HG02763 (cell line): ENCODE data around the gene TMEM273.
"Not testable (repeated sequence)": the region's sequence is repeated elsewhere in the genome, so short reads cannot be mapped to it uniquely, and the experiment has no call there.

Experiments
- ATAC-seq: cut with Tn5 transposase; IDR thresholded peaks from one replicate; pipeline ENCODE4 v1.9.1; 2021; ENCODE audit warnings: mild to moderate bottlenecking, moderate library complexity; ENCODE audit not compliant: unreplicated experiment

The TMEM273 gene

GRCh38 chr10:49207113-49207512 is 18.9 kb upstream of the TMEM273 start:
- peak; percentile 65 for ATAC-seq

DNA sequence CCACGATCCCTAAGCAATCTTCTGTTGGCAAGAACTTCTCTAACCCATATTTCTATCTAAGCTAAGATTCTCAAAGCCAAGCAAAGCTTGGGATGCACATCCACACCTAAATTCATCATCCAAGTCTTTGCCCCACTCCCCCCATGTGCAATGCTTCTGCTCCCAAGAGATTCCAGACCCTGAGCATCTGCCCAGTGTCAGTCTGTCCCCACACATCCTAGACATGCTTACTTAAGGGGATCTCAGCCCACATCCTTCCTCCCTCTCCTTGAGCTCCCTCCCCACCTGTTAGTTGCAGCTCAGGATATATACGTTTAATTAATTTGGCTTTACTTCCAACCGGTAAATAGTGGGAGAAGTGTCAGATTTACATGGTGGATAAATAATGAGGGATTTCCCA is 17.0 kb upstream of the TMEM273 start:
- no peak for ATAC-seq

DNA sequence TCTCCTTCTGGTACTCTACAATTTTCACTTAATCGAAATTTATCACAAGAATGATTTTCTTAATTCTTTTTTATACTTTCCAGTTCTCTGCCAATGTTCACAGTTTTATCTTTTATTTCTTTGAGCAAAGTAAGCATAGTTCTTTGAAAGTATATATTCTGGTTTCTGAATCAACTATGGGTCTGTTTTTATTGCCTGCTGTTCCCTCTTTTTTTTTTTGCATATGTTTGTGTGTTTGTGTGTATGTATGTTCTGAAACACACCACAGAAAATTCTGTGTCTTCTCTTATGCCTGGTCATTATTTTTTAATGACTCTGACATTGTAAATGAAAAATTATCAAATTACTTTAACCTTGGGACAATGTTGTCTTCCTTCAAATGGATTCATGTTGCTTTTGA is 15.9 kb upstream of the TMEM273 start:
- ATAC-seq: no peak

DNA sequence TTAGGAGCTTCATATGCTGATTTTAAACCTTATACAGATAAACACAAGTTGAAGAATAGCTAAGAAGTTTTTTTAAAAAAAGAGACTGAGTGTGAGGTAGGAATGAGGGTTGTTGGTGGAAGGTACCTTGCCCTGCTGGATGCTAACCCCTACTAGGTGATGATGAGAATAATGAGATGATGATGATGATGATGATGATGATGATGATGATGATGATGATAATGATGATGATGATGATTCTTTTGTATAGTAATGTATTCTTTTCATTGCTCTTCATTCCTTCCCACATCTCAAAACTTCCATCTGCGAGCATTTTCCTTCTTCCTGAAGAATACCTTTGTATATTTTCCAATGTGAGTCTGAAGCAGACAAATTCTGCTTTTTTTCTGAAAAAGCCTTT is 14.1 kb upstream of the TMEM273 start:
- ATAC-seq: no peak

- ATAC-seq: no peak
These were observed 12.7 kb upstream of the TMEM273 start for GRCh38 chr10:49200854-49201253.

DNA sequence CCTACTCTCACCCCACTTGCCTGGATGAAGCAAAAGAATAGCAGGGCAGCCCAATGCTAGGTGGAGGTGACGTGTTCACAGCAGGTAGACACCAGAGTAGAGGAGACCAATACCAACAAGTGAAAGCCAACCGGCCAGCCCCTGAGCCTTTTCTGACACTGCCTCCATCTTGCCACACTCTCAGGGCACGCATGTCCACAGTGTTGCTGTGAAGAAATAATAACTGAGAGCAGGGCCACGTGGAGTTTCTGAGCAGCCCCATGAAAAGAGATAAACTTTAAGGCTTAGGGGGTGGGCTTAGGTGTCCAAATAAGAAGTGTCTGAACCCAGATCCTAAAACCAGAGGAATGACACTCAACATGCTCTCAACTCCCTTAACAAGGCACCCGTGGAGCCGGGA is 9.0 kb upstream of the TMEM273 start:
- no peak for ATAC-seq

GRCh38 chr10:49195864-49196263 is 7.7 kb upstream of the TMEM273 start:
- ATAC-seq: not testable (repeated sequence)

- ATAC-seq: no peak
These were observed 6.2 kb upstream of the TMEM273 start for GRCh38 chr10:49194212-49194920.

DNA sequence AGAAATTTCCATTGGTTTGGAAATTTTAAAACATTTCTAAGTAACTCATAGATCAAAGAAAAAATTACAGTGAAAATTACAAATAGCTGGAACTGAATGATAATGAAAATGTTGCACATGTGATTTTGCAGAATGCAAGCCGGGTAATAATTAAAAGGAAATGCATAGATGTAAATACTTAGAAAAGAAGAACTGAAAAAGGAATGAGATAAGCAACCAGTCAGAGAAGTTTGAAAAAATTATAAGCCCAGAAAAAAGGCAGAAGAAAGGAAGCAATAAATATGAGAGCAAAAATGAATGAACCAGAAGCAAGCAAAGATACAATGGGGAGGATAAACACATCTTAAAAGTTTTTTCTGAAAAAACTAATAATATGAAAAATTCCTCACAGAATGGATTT is 3.2 kb upstream of the TMEM273 start:
- no peak for ATAC-seq

DNA sequence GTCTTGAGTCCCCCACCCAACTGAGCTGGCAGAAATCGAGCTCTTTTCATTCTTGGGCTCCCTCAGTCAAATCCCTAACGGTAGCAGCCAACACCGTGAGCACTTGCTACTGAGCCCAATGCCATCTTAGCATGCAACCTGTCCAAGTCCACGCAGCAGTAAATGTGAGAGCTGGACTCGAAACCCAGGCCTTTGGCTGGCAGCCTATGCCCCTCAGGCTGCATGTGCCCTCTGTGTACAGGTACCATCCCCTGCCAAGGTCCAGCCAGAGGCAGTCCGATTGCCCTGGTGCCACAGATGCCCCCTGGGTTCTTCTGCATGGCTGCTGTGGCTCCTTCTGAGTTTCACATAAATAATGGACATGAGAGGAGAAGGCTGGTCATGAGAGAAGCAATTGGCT is 1.2 kb upstream of the TMEM273 start:
- ATAC-seq: no peak

DNA sequence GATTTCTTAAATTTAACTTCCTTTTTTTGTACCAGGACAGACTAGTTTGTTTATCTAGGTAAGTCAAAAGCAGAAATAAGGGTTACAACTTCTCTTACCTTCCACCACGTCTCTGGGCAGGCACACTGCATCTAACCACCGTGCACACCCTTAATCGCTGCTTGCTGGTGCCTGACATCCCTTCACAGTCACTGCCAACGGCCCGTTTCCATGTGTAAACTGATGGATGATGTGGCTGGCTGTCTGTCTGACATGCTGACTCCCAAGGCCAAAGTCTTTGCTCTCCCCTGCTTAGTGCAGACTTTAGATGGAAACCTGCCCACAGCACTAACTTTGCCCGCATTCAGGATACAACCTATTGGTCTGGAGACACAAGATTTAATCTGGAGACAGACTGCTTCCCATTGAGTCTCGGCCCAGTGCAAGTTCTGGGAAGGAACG is 1.1 kb downstream of the TMEM273 start:
- ATAC-seq: no peak

DNA sequence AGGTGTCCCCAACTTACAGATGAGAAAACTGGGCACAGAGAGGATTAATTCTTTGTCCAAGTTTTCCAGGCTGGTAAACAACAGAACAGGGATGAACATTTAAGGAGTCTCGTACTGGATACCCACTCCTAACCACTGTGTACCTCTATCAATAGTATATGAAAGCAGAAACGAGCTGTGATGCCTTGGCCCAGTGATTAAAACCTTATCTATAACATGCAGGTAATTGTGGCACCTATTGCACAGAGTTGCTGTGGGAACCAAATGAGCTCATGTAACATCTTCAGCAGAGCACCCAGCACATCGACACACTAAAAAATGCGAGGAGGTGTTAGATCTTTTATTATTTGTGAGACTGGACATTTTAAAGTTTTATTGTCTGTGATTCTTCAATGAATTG is 1.6 kb downstream of the TMEM273 start:
- no peak for ATAC-seq

- no peak for ATAC-seq
These were observed 3.0 kb downstream of the TMEM273 start for GRCh38 chr10:49185213-49185612.

DNA sequence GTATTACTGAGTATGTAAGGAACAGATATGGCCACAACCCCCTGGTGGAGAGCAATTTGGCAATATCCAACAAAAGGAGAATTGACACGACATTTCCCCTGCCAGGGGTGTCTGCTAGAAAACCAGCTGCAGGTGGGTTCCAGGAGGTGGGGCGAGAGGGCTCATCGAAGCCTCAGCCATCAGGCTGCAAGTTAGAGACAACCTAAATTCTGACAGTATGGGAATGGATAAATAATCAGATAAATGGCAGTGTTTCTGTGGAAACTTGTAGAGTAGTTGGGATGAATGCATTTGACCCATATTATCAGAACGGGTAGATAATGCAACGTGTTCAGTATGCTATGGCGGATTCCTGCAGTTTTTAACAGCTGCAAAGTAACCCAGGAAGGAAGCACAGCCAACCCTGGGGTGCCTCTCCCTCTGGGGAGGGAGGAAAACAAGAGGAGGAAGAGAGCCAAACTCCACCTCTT is 3.5 kb downstream of the TMEM273 start:
- ATAC-seq: no peak

DNA sequence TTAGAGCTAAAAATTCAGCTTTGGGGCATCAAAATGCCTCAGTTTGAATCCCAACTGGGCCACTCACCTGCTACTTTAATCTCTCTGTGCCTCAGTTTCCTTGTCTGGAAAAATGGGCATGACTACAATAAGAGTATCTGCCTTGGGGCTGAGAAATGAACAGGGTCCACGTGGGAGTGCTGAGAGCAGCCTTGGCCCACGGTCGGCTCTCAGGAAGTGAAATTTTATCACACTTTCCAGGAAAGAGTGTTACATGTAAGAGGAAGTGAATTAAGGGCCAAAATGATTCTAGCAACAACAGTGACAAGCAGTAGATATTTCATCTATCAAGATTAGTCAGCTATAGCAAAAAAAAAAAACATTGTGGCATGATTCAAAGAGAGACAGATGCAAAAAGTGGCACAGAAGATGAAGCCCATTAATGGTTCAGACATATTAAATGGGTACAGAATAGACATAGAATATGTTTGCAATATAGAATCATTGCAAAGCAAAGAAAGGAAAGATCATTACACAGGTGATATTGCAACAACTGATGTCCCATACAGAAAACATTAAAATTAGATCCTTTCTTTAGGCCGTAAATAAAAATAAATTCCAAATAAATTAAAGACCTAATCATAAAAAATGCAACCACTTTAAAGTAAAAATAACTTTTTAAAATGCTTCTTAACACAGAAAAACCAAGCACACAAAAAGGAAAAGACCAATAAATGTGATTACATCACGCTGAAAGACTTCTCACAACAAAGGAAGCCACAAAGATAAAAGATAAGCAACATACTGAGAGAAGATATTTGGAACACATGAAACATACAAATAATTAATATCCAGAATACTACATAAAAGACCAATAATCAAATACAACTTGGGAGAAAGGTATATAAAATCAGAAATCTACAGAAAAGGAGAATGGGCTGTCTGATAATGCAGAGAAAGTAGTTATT is 4.3 kb downstream of the TMEM273 start:
- ATAC-seq: no peak

GRCh38 chr10:49182776-49183175 is 5.4 kb downstream of the TMEM273 start:
- ATAC-seq: no peak

- ATAC-seq: no peak
These were observed 7.7 kb downstream of the TMEM273 start for GRCh38 chr10:49180444-49180860.

- ATAC-seq: no peak
These were observed 8.3 kb downstream of the TMEM273 start for GRCh38 chr10:49179699-49180443.

- no peak for ATAC-seq
These were observed 9.4 kb downstream of the TMEM273 start for GRCh38 chr10:49178489-49179471.
